Glutamatergic neuron (in vitro differentiated cells): ENCODE results near the gene ATP23. TPM values are rescaled to one million over a fixed set of nuclear protein-coding genes. Genes with fewer than 3 reads are reported as not detected.

ENCODE experiments used
- DNase-seq: peaks from one replicate; pipeline ENCODE4 v3.0.0; 2022
- H3K27ac Mint-ChIP-seq: one replicate; pipeline ENCODE4 v1.8.0; 2020; ENCODE audit warnings: mild to moderate bottlenecking, mixed read lengths, inconsistent platforms; ENCODE audit not compliant: unreplicated experiment
- H3K27me3 Mint-ChIP-seq: one replicate; pipeline ENCODE4 v1.8.0; 2020; ENCODE audit warnings: mild to moderate bottlenecking, moderate library complexity, mixed read lengths, inconsistent platforms; ENCODE audit not compliant: unreplicated experiment
- H3K36me3 Mint-ChIP-seq: one replicate; pipeline ENCODE4 v1.8.0; 2020; ENCODE audit warnings: mild to moderate bottlenecking, mixed read lengths, inconsistent platforms; ENCODE audit not compliant: unreplicated experiment
- H3K4me1 Mint-ChIP-seq: one replicate; pipeline ENCODE4 v1.8.0; 2020; ENCODE audit warnings: mild to moderate bottlenecking, low read depth, mixed read lengths, inconsistent platforms; ENCODE audit not compliant: unreplicated experiment
- H3K4me3 Mint-ChIP-seq: one replicate; pipeline ENCODE4 v1.8.0; 2020; ENCODE audit warnings: mild to moderate bottlenecking, mixed read lengths, inconsistent platforms; ENCODE audit not compliant: unreplicated experiment
- H3K9me3 Mint-ChIP-seq: one replicate; pipeline ENCODE4 v1.8.0; 2020; ENCODE audit warnings: mild to moderate bottlenecking, moderate library complexity, mixed read lengths, inconsistent platforms; ENCODE audit not compliant: unreplicated experiment
- CTCF ChIP-seq: fragments of 200-600 bp; sonication (generic); IDR thresholded peaks from one replicate; pipeline ENCODE4 v1.5.0; 2021; ENCODE audit not compliant: partially characterized antibody, unreplicated experiment
- total RNA-seq: library from RNA; stranded (reverse); fragmentation: NEBNext Ultra II Directional; extraction: Animal tissue kit (Norgen Biotek cat#: 25700); gene quantifications from one replicate; pipeline ENCODE4 v1.2.1, GENCODE V29; 2021; ENCODE audit not compliant: unreplicated experiment

Gene ATP23
- total RNA-seq, 1 donor from 2014 or later = 1.3 TPM

GRCh38 chr12:57993834-57994233 lies 52.5 kb downstream of the ATP23 start:
- no peak for DNase-seq
- no peak overlapping the region for H3K4me3 Mint-ChIP-seq
- TF ChIP-seq CTCF = no peak
- H3K36me3 Mint-ChIP-seq = peaks cover 12% of the 10 kb centered on the region
- H3K4me1 Mint-ChIP-seq = no peaks in the 10 kb centered on the region
- no peak overlapping the region for H3K27ac Mint-ChIP-seq
- peaks cover 10% of the 10 kb centered on the region for H3K9me3 Mint-ChIP-seq
- peaks cover 4% of the 10 kb centered on the region for H3K27me3 Mint-ChIP-seq

- H3K27me3 Mint-ChIP-seq = peaks cover 4% of the 10 kb centered on the region
- H3K4me3 Mint-ChIP-seq = no peak overlapping the region
- no peak overlapping the region for H3K27ac Mint-ChIP-seq
- H3K36me3 Mint-ChIP-seq = peaks cover 30% of the 10 kb centered on the region
- no peak for DNase-seq
- H3K9me3 Mint-ChIP-seq = peaks cover 8% of the 10 kb centered on the region
- TF ChIP-seq CTCF = no peak
- no peaks in the 10 kb centered on the region for H3K4me1 Mint-ChIP-seq
Observed at GRCh38 chr12:57996520-57996919, 55.2 kb downstream of the ATP23 start.

GRCh38 chr12:57998251-57998650 lies 56.9 kb downstream of the ATP23 start:
- Mint-ChIP-seq H3K9me3 (peaks cover 8% of the 10 kb centered on the region), H3K4me1 (no peaks in the 10 kb centered on the region)

GRCh38 chr12:58000499-58000898 lies 59.1 kb downstream of the ATP23 start:
- peaks cover 8% of the 10 kb centered on the region for H3K9me3 Mint-ChIP-seq

More at GRCh38 chr12:57998251-57998650, 56.9 kb downstream of the ATP23 start:
- Mint-ChIP-seq H3K4me3 (no peak overlapping the region), H3K36me3 (peaks cover 30% of the 10 kb centered on the region), H3K27ac (no peak overlapping the region), H3K27me3 (peaks cover 4% of the 10 kb centered on the region)
- TF ChIP-seq CTCF = no peak
- no peak for DNase-seq

GRCh38 chr12:58007875-58008274 lies 66.5 kb downstream of the ATP23 start:
- no peak for DNase-seq
- TF ChIP-seq CTCF = no peak
- Mint-ChIP-seq H3K36me3 (no peaks in the 10 kb centered on the region), H3K27me3 (no peaks in the 10 kb centered on the region), H3K4me3 (no peak overlapping the region), H3K9me3 (no peaks in the 10 kb centered on the region), H3K27ac (no peak overlapping the region), H3K4me1 (no peaks in the 10 kb centered on the region)

More at GRCh38 chr12:58000499-58000898, 59.1 kb downstream of the ATP23 start:
- Mint-ChIP-seq H3K27me3 (peaks cover 4% of the 10 kb centered on the region), H3K36me3 (peaks cover 30% of the 10 kb centered on the region), H3K27ac (no peak overlapping the region), H3K4me1 (no peaks in the 10 kb centered on the region), H3K4me3 (no peak overlapping the region)
- no peak for TF ChIP-seq CTCF
- DNase-seq = no peak
